ENCODE data around the gene HDAC6. TPM values are rescaled to one million over a fixed set of nuclear protein-coding genes. Genes with fewer than 3 reads are reported as not detected.
A peak's percentile ranks its signal among the peaks of the same experiment; 100 is the strongest.
"Not testable (repeated sequence)": the region's sequence is repeated elsewhere in the genome, so short reads cannot be mapped to it uniquely, and the experiment has no call there.

HDAC6 gene
- polyA plus RNA-seq, 1 donor from 2014 or later = 20.1 TPM

- H3K36me3 Mint-ChIP-seq = peaks cover 2% of the 10 kb centered on the region
- no peak overlapping the region for H3K27ac Mint-ChIP-seq
- peak overlapping the region in 1 of 4 donors; percentile 16 for H3K4me3 Mint-ChIP-seq
- H3K4me1 Mint-ChIP-seq = peaks cover 0 to 4% (median 2%) of the 10 kb centered on the region in 3 donors
- H3K27me3 Mint-ChIP-seq = peaks cover 2% of the 10 kb centered on the region
- H3K9me3 Mint-ChIP-seq = peaks cover 0 to 10% (median 0%) of the 10 kb centered on the region in 3 donors
Observed at GRCh38 chrX:48854898-48855297, 53.0 kb downstream of the HDAC6 start.

GRCh38 chrX:48864210-48864609 lies 62.3 kb downstream of the HDAC6 start:
- H3K4me1 Mint-ChIP-seq = no peaks in the 10 kb centered on the region

GRCh38 chrX:48872017-48872416 lies 70.2 kb downstream of the HDAC6 start:
- not testable (repeated sequence) for H3K27ac Mint-ChIP-seq, H3K27me3 Mint-ChIP-seq, H3K9me3 Mint-ChIP-seq, H3K4me1 Mint-ChIP-seq, H3K4me3 Mint-ChIP-seq, H3K36me3 Mint-ChIP-seq

More at GRCh38 chrX:48864210-48864609, 62.3 kb downstream of the HDAC6 start:
- peaks cover 12% of the 10 kb centered on the region for H3K27me3 Mint-ChIP-seq
- no peaks in the 10 kb centered on the region for H3K36me3 Mint-ChIP-seq
- H3K4me3 Mint-ChIP-seq = no peak overlapping the region
- no peaks in the 10 kb centered on the region for H3K9me3 Mint-ChIP-seq
- H3K27ac Mint-ChIP-seq = no peak overlapping the region

Other genes starting within 250 kb of the HDAC6 start
- gene RBM3, start 227.6 kb upstream of the HDAC6 start, polyA plus RNA-seq = 278 TPM
- gene WDR13, start 204.6 kb upstream of the HDAC6 start, polyA plus RNA-seq = 53.2 TPM
- 26.5 TPM for gene WAS, start 118.3 kb upstream of the HDAC6 start, polyA plus RNA-seq
- gene SUV39H1, start 105.3 kb upstream of the HDAC6 start, polyA plus RNA-seq = 8.6 TPM
- gene GLOD5, start 40.3 kb upstream of the HDAC6 start, polyA plus RNA-seq = not detected
- gene GATA1, start 15.5 kb upstream of the HDAC6 start, polyA plus RNA-seq = not detected
- not detected for gene ERAS, start 24.4 kb downstream of the HDAC6 start, polyA plus RNA-seq
- gene PCSK1N, start 33.5 kb downstream of the HDAC6 start, polyA plus RNA-seq = 0.51 TPM
- gene TIMM17B, start 95.7 kb downstream of the HDAC6 start, polyA plus RNA-seq = 90.3 TPM
- 99.8 TPM for gene PQBP1, start 95.9 kb downstream of the HDAC6 start, polyA plus RNA-seq
- 9.6 TPM for gene SLC35A2, start 109.6 kb downstream of the HDAC6 start, polyA plus RNA-seq
- gene PIM2, start 117.0 kb downstream of the HDAC6 start, polyA plus RNA-seq = 216 TPM
- gene OTUD5, start 155.5 kb downstream of the HDAC6 start, polyA plus RNA-seq = 30.2 TPM
- 0.13 TPM for gene KCND1, start 169.8 kb downstream of the HDAC6 start, polyA plus RNA-seq
- 22.5 TPM for gene GRIPAP1, start 200.2 kb downstream of the HDAC6 start, polyA plus RNA-seq
- gene TFE3, start 241.3 kb downstream of the HDAC6 start, polyA plus RNA-seq = 6.7 TPM